HG02885 (cell line): ENCODE measurements around the gene RAC3.

Source experiments
- ATAC-seq: cut with Tn5 transposase; IDR thresholded peaks from one replicate; pipeline ENCODE4 v1.9.1; 2021; ENCODE audit warnings: mild to moderate bottlenecking; ENCODE audit not compliant: unreplicated experiment, poor library complexity

The RAC3 gene

DNA sequence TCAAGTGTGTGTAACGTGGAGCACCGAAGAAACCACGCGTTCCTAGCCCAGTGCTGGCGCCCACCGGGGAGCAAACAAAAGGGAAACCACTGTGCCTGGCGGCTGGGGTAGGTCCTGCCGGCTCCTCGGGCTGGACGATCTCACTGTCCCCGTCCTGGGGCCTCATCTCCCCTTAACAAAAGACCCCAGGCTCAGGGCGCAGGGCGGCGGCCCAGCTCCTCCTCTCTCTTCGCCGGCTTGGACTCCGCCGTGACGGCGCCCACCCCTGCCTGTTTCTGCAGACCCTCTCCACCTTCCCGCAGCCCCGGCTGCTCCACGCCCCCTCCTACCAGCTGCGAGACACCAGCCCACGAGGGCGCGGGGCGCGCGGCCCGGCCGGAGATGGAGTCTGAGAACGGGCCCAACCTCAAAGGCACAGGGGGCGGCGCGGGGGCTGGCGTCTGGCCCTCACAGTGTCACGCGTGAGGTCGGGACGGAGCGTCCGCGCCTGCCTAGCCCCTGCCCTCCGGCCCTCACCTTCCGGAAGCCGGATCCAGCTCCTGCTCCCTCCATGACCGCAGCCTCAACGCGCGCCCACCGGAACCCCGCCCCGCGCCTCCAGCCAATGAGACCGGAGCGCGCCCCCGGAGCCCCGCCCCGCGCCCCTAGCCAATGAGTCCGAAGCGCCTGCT, 9.0 kb upstream of the RAC3 start, which contains the start of gene CENPX:
Gene CENPX, minus strand, starts transcription at position 569 of the 671 bp plus-strand sequence. Its CDS starts 17 bp downstream, at position 552.
- ATAC-seq, result no peak

DNA sequence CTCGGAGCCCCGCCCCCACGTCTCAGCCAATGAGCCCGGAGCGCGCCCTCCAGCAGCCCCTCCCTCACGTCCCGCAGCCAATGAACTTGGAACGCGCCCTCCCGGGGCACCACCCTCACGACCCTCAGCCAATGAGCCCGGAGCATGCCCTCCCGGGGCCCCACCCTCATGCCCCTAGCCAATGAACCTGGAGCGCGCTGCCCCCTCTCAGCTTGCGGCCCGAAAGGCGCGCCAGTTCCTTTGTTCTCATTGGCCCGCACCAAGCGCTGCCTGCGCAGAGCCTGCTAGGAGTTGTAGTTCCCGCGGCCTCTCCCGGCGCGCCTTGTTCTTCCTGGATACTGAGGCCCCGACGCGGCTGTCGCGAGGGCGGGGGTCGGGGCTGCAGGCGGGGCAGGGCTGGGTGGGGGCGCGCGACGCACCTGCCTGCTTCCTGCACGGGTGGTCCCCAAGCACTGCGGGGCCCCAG, 8.5 kb upstream of the RAC3 start, which contains the start of gene LRRC45:
Gene LRRC45, plus strand, starts transcription at position 325 of the 466 bp plus-strand sequence. CDS start 339 bp downstream, outside the sequence.
- ATAC-seq, result peak; percentile 85

DNA sequence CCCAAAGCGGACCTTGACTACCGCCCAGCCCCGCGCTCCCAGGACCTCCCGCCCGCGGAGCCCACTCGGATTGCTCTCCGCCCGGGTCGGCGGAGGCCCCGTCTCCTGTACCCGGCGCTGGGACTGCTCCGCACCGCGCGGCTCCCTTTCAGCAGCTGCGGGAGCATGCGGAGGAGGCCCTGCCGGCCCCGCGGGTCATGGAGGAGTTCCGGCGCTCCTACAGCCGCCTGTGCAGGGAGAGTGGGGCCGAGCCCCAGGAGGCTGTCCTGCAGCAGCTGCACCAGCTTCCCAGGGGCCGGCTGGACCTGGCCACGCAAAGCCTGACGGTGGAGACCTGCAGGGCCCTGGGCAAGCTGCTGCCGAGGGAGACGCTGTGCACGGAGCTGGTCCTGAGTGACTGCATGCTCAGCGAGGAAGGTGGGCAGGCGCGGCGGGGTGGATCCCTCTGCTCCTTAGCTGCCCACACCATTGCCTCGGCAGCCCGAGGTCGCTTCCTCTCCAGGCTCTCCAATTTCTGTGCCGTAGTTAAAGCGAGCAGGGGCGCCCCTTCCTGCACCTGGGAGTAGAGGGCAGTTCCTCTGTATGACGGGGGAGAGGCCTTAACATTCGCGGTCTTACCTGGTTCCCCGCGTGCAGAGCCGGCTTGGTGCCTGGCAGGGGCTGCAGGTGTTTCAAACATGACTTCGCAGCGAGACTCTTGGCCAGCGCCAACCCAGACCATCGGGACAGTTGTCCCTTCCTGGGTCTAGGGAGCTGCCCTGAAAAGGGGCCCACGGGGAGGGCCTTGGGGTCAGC, 7.8 kb upstream of the RAC3 start:
- no peak for ATAC-seq

DNA sequence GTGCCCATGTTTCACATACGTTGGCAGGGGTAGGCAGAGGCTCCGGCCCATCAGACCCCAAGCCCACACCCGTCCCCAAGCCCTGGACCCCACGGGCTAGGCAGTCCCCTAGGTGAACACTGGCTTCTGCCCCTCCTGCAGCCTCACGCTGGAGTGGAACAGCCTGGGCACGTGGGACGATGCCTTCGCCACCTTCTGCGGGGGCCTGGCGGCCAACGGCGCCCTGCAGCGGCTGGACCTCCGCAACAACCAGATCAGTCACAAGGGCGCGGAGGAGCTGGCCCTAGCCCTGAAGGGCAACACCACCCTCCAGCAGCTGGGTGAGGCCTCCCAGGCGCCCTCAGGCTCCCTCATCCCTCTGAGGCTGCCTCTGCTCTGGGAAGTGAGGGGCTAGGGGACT, 6.6 kb upstream of the RAC3 start:
- ATAC-seq, result no peak

DNA sequence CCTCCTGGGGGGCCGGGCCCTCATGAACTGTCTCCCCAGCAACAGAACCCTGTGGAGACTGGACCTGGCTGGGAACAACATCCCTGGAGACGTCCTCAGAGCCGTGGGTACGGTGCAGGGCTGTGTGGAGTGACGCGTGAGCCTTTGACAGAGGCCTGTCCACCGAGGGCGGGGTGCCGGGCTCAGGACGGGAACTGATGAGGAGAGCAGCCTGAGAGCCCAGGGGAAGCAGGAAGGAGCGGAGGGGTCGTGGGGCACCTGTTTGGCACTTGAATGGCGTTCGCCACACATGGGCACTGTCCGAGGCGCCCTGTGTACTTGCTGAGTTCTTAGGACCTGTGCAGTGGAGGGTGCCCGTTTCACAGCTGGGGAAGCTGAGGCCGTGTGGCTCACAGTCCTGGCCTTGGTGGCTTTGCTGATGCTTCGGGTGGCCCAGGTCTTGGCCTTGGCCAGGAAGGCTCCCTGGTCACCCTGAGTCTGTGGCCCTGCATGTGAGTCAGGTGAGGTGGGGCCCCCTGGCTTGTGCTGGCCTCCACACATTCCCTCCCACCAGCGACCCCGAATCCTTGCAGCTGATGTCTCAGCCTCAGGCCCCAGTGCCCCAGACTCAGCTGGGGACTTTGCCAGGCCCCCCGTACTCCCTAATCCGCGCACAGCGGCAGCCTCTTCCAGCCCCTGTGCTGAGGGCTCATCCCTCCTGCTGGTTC, 5.9 kb upstream of the RAC3 start:
- ATAC-seq, result no peak

DNA sequence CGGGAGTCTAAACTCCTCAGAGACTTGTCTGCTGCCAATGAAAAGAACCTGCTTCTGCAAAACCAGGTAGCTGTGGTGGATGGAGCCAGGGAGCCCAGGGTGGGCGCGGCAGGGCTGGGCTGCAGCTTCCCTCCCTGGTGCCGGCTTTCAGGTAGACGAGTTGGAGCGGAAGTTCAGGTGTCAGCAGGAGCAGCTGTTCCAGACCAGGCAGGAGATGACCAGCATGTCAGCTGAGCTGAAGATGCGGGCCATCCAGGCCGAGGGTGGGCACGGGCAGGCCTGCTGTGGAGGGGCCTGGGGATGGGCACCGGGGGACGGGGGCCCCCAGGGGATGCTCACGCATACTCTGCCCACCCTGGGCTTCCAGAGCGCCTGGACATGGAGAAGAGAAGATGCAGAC, 3.2 kb upstream of the RAC3 start:
- ATAC-seq, result no peak

DNA sequence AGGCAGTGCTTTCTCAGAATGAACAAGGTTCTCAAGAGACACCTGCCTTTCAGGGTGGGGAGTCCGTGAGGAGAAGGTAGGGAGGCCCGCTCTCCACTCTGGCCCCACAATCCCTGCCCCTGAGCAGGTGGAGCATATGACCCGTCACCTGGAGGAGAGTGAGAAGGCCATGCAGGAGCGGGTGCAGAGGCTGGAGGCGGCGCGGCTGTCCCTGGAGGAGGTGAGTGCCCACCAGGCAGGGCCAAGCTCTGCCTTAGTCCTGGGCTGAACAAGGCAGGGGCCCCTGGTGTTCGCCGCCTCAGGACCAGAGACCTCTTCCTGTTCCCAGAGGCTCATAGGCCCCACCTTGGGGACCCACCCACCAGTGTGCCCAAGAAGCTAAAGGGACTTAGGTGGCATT, 2.5 kb upstream of the RAC3 start:
- no peak for ATAC-seq

DNA sequence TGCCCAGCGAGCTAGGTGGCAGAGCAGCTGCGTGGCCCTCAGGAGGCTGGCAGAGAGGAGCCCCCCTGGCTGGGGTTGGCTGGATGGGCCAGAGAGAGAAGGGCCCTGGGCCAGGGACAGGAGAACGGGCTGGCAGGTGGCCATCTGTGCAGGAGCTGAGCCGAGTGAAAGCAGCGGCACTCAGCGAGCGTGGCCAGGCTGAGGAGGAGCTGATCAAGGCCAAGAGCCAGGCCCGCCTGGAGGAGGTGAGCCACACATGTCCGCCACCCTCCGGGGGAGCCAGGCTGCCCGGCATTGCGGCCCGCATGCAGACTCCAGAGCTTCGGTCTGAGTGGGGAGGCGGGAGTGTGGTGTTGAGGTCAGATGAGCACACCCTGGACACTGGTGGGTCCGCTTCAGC, 2.1 kb upstream of the RAC3 start:
- ATAC-seq, result no peak

DNA sequence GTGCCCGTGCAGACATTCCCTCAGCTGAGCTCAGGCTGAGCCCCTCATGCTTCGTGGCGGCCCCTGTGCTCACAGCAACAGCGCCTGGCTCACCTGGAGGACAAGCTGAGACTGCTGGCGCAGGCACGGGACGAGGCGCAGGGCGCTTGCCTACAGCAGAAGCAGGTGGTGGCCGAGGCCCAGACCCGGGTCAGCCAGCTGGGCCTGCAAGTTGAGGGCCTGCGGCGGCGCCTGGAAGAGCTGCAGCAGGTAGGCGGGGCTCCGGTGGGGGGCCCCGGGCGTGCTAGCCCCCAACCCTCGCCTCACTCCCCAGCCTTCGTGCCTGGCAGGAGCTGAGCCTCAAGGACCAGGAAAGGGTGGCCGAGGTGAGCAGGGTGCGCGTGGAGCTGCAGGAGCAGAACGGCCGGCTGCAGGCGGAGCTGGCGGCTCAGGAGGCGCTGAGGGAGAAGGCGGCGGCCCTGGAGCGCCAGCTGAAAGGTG, 1.4 kb upstream of the RAC3 start:
- no peak for ATAC-seq

DNA sequence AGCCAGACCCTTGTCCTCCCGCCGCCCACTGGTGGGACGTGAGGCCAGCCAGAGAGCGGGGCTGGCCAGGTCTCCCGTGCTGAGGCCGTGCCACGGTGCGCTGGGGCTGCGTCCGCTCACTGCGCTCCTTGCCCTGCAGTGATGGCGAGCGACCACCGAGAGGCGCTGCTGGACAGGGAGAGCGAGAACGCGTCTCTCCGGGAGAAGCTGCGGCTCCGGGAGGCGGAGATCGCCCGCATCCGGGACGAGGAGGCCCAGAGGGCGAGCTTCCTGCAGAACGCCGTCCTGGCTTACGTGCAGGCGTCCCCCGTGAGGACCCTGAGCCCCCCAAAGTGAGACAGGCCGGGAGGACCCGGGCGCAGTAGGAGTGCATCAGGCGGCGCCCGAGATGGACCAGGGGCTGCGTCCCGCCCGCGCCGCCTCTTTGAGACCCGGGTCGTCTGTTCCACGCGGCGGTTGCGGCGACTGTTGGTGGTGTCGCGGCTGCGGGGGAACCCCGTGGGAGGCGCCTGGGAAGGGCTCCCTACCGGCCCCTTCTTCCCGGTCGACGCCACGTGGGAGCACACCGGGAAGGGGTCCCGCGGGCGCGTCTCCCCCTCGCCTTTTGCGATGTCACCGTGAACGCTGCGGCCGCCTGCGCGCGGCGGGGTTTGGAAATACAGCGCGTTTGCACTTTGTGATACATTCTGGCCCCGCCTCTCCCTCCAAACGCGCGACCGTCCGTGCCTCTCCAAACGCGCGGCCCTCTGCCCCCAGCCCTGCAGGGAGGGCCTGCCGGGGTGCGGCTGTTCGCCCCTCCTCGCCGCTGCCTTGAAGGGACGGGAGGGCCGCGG, 792 bp upstream of the RAC3 start:
- peak; percentile 65 for ATAC-seq

DNA sequence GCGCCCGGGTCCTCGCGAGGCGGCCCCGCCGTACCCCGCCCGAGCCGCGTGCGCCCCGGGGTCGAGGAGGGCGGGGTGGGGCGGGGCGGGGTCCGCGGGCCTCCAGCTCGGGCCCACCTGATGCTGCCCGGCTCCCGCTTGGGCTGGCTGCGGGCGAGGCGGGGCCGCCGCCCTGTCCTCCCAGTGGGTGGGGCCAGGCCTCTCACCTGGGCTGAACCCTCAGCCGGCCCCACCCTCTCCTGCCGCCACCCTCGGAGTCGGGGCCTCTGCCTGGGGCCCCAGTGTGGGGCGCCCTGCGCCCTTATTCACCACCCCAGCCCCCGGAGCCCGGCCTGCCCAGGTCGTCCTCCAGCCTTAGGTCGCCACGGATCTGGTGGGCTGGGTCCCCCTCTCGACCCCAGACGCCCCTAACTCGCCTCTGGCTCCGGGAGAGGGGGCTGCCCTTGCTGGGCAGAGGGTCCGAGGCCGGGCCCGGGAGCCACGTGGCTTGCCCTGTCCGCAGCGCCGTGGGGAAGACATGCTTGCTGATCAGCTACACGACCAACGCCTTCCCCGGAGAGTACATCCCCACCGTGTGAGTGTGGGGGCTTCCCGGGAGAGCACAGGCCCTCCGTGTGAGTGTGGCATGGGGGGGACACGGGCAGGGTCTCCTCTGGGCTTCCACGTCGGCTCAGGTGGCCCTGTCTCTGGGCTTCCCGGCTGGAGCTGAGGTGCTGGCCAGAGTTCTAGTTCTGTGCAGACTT, 578 bp downstream of the RAC3 start:
- ATAC-seq, result no peak

DNA sequence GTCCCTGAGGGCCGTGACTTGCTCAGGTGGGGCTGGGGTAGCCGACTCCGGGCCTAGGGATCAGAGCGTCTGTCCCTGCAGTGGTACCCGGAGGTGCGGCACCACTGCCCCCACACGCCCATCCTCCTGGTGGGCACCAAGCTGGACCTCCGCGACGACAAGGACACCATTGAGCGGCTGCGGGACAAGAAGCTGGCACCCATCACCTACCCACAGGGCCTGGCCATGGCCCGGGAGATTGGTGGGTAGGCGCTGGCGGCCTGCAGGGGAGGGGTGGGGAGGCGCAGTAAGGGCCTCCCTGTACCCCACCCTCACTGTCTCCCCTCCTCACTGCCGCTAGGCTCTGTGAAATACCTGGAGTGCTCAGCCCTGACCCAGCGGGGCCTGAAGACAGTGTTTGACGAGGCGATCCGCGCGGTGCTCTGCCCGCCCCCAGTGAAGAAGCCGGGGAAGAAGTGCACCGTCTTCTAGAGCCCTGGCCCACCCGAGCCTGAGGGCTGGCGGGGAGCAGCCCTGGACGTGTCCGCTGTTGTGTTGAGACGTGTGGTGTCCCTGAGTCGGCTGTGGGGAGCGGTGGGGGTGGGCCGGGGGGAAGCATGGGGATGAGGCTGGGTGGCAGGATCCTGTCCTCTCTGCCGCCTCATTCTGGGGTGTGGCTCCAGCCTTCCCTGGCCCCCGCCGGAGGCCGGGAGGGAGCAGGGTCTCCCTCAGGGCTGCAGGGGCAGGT, 2.0 kb downstream of the RAC3 start:
- ATAC-seq, result no peak

DNA sequence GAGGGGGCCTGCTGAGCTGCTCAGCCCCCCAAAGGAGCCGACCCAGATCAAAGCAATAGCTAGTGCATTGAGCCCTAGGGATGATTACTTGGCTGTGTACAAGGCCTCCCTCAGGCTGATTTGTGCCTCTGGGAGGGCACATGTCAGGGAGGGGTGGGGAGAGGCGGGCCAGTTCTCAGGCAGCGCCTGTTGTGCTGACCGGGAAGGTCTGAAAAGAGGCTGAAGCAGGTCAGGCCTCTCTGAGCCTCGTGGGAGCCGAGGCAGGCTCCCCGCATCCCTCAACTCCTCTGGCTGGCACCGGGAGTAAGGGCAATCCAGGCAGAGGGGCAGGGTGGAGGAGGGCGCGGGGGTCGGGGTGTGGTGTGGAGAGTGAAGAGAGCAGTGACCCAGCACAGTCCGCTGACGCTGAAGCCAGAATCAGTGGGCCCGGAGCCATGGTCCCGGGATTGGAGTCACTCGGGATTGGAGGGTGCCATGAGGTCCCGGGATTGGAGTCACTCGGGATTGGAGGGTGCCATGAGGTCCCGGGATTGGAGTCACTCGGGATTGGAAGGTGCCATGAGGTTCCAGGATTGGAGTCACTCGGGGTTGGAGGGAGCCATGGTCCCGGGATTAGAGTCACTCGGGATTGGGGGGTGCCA, 3.0 kb downstream of the RAC3 start:
- ATAC-seq, result no peak

DNA sequence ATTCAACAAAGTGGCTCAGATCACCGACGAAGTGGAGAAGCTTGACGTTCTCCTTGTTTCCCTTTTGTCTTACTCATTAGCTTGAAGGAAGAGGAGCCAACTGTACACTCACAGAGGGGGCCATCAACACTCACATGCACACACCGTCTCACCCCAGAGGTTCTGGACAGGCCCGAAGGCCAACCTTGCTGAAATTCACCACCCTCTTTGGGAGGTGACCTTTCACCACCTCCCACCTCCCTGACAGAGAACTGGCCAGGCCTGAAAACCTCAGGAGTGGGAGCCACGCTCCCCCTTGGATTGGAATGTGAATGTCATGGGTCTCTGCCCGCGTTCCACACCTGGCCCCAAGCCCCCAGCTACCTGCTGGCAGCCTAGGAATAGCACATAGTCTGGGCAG, 4.0 kb downstream of the RAC3 start:
- no peak for ATAC-seq

DNA sequence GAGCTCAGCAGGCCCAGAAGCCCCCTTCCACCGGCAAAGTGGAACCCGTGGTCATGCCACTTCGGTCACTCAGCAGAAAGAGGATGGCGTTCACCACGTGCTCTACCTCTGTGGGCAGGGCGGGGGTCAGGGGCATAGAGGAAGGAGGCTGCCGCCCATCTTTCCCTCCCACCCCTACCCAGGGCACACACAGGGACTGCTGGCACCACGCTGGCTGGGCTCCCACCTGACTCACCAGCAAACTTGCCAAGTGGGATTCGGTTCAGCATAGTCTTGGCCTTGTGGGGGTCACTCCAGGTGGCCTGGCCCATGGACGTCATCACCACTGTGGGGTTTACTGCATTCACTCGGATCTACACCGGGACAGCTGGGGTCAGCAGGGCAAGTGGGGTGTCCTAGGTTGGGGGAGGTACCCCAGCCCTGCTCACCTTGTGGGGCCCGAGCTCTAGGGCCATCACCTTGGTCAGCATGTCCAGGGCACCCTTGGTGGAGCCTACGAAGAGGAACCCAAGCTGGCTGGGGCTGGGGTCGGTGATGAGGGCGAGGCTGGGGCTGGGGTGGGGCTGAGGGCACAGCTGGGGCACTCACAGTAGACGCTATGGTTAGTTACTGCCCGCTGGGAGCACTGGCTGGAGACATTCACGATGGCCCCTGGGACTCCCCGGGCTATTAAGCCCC, 4.6 kb downstream of the RAC3 start:
- ATAC-seq, result no peak

DNA sequence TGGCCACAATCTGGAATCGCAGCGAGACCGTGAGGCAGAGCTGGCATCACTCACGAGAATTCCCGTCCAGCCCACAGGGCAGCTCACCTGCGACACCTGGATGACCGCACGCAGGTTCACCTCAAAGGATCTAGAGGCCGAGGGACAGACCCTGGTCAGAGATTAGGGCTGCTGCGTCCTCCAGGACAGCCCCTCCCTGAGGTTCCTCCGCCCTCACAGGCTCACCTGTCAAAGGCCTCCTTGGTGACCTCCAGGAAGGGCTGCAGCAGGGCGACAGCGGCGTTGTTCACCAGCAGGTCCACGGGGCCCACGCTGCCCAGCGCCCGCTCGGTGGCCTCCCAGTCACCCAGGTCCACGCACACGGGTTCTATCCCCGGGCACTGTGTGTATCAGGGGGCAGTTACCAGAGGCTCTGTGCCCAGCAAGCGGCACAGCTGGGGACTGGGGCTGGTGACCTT, 5.2 kb downstream of the RAC3 start:
- peak; percentile 2 for ATAC-seq

DNA sequence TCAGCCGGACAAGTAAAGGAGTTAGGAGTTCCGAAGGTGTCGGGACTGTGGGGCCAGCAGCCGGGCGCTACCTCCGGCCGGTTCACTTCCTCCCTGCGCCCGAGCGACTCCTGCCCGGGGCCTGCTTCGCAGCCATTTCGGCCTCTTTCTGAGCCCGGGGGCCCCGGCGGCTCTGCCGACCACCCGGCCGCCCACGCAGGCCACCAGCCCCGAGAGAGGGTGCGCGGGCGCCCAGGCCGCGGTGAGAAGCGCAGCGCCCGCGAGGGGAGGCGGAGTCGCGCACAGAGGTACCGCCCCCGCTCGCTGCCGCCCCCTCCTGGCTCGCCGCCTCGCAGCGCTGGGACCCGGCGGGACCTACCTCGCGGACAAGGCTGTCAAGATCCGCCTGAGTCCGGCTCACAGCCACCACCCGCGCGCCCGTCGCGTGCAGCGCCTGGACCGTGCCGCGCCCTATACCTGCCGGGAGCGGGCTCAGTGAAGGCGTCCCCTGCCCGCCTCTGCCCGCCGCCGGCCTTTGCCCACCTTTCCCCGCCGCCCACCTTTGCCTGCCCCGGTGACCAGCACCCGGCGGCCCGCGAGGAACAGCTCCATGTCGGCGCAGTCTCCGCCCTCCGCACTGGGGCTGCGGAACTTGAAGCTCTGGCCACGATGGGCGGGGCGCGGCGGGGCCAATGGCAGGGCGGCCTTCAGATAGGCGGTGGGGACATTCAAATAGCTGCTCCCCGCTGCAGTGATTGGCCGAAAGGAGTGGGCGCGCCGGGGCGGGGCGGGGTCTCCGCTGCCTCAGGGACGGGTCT, 5.8 kb downstream of the RAC3 start, which contains the start of gene DCXR:
Gene DCXR, minus strand, starts transcription at position 606 of the 797 bp plus-strand sequence. Its CDS starts 15 bp downstream, at position 591.
- ATAC-seq, result peak; percentile 87
